Right ventricle myocardium superior (tissue), 1 donor: ENCODE data around the gene BACH2. TPM values are rescaled to one million over a fixed set of nuclear protein-coding genes. Genes with fewer than 3 reads are reported as not detected.
A peak's percentile ranks its signal among the peaks of the same experiment; 100 is the strongest.

Source experiments
- ATAC-seq: fragments of 200-7000 bp; cut with Tn5 transposase; one replicate; pipeline ENCODE4 v1.9.1; 2020; ENCODE audit warnings: mild to moderate bottlenecking; ENCODE audit not compliant: poor library complexity
- DNase-seq: peaks from one replicate; pipeline ENCODE4 v3.0.0-alpha.2; 2020
- intact Hi-C: fragments of 100-400 bp; cut with DNase I; formaldehyde crosslinking; loops from one replicate; pipeline ENCODE4 v1.11.2; 2022
- total RNA-seq: library from RNA; stranded (reverse); fragmentation: NEBNext Ultra II Directional; extraction: Animal tissue kit (Norgen Biotek cat#: 25700); gene quantifications from one replicate; pipeline ENCODE4 v1.2.1, GENCODE V29; 2021
- donor health status: DM: no; HTN: yes; CAD: no; lungs with severe emphysema.

The BACH2 gene
- total RNA-seq, 1 donor from 2014 or later: 1.9 TPM

DNA sequence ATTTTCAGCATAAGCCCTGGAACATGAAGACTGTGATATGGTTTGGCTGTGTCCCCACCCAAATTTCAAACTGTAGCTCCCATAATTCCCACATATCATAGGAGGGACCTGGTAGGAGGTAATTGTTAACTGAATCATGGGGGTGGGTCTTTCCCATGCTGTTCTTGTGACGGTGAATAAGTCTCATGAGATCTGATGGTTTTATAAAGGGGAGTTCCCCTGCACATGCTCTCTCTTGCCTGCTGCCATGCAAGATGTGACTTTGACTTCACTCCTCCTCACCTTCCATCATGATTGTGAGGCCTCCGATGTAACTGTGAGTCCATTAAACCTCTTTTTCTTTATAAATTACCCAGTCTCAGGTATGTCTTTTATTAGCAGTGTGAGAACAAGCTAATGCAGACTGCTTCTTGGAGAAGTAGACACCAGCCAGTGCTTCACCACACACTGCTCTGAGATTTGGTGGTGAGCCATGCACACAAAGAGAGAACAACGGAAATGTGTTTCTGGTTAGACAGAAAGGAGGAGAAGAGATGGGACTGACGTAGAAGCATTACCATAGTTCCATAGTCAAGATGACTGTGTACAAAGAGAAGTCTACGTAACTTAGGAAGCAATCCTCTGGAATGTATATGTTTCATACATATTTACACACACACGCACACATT, 97.8 kb downstream of the BACH2 start:
- no peak for DNase-seq
- intact Hi-C loops: no loop called here
- no peak for ATAC-seq

GRCh38 chr6:90197854-90198496, 98.7 kb downstream of the BACH2 start:
- ATAC-seq: peak; percentile 52
- DNase-seq: no peak
- intact Hi-C loops: no loop called here

DNA sequence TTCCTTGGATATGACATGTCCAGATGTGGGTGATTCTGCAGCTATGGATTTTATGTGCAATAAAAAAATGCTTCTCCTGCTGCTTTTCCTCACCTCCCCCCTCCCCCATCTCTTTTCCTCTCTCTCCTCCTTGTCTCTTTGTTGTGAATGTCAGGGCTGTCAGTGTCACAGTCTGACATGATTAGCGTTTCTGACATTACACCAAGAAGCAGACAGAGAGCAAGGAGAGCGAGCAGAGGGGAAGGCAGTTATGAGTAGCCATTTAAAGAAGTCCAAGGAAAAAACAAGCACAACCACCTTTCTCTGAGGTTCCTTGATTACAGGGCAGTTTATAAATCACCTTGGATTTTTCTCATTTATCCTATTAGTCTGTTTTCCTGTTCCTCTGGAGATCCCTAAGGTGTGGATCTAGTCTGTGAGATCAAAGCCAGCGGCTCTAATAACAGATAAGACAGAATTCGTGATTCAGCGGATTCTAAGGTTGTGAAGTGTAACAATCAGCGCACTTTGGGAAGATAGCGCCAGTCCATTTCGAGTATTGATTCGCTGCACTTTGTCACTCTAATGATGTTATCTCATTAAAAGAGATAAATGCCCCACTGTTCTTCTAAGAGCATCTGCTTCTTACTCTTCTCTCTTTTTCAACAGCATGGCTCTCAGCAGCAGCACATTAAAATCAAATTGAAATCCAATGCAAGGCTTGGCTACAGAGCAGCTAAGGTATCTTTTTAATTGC, 101.4 kb downstream of the BACH2 start:
- intact Hi-C loops: no loop called here
- ATAC-seq: peak; percentile 48

DNA sequence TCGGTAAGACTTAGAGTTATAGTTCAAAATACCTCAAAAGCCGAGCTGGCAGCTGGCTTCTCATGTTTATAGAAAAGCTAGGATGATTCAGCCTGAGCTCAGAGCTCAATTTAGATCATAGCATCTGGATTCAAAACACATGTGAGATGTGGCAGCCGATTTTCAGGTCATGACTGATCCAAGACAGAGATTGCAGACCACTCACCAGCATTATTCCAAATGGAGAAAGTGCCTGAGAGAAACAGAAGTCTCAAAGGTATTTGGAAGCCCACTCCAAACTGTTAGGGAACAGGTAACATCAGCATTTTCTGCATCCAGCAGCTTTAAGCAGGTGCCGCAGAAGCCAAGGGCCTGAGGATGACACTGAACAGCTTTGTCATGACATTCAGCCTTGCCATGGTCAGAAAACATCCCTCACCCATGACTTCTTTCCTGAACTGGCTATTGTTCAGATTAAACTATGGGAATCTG, 102.2 kb downstream of the BACH2 start:
- intact Hi-C loops: no loop called here
- ATAC-seq (no peak), DNase-seq (no peak)

More for the DNA sequence above, 101.4 kb downstream of the BACH2 start:
- no peak for DNase-seq

- ATAC-seq (no peak), DNase-seq (no peak)
- intact Hi-C loops: no loop called here
Observed at GRCh38 chr6:90193359-90193758, 103.3 kb downstream of the BACH2 start.

DNA sequence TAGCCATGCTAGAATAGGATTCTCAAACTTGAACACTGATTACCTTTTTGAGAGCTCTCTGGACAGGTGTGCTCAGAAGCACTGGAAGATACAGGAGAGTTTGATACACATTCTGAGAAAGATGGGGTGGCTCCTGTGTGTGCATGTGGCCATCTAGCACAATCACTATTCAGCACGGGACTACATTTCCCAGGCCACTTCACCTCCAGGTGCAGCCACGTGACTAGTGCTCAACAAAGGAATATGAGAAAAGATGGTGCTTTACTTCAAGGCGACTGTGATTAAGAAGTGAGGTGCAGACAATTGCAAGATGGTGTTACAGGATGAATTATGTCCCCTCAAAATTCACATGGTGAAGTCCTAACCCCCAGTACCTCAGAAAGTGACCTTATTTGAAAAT, 103.8 kb downstream of the BACH2 start:
- ATAC-seq (no peak), DNase-seq (no peak)
- intact Hi-C loops: no loop called here

DNA sequence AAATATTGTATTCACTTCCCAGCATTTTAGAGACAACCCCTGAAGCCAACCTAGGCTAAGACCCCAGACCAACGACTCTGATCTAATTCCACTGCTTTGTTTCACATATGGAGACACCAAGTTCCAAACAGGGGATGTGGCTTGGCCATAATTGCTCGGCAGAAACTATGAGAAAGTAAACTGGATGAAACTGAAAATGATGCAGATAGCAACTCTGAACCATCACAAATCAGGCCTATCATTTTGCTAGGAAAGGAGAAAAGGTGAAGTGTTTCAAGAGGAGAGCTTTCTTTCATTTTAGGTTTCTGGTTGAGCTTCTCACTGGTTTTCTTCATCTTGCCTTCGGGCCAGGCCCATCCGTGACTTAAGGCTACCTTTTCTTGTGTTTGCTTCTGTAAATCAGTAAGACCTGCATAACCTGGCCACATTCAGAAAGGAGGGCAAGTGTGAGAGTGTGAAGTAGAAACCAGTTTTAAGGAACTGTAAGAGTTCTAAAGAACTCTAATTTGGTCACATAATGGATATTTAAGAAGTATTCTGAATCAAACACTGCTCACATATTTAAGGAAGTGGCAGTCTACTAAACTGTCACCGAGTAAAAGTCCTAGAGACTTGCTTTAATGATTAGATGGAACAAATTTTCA, 105.8 kb downstream of the BACH2 start:
- DNase-seq (no peak), ATAC-seq (no peak)
- intact Hi-C loops: no loop called here

- intact Hi-C loops: no loop called here
- no peak for ATAC-seq
- no peak for DNase-seq
Observed at GRCh38 chr6:90190131-90190530, 106.5 kb downstream of the BACH2 start.

GRCh38 chr6:90187437-90188121, 109.1 kb downstream of the BACH2 start:
- ATAC-seq (peak; percentile 52), DNase-seq (no peak)
- intact Hi-C loops: no loop called here

DNA sequence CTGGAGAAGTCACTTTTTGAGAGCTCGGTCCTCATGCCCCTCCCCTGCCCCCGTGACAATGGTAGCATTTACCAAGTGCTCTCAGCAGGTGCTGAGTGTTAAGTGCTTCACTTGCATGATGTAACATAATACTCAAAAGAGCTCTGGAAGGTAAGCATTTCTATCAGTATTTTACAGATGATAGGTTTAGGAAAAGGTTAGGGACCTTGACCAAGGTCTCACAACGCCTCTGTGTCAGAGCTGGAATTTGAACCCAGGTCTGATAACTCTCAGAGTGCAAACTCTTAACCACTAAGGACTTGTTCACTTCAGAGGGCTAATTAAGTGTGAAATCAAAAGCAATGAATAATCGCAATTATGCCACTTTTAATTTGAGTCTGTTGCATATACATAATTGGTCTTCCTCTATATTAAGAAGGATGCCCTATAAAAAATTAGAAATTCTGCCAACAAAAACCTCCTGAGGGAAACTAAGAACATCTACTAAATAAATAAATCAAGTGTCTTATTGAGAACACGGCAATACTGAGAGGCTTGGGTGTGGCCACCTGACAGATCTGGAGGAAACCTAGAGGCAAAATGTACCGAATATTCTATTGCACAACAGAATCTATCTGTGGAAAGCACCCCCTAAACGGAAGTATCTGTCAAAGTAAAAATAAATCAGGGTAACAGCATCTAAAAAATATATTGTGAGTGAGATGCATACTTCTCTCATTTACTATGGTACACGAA, 109.8 kb downstream of the BACH2 start:
- ATAC-seq (no peak), DNase-seq (no peak)
- intact Hi-C loops: no loop called here

DNA sequence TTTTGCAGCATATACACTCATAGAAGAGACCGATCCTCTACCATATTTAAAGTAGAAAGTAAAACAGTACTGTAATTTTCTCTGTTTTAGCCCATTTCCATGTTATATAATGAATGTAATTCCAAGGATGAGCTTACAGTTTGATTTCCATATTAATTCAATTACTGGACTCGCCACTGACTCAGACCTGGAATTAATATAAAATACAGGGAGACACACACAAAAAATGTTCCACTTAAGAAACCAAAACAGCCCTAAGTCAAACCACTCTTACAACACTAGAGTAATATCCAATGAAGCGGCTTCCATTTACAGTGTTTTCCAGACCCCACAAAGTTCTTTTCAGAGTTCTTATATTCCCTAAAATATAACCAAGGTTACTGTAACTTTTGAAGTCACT, 110.6 kb downstream of the BACH2 start:
- intact Hi-C loops: no loop called here
- ATAC-seq (no peak), DNase-seq (no peak)

GRCh38 chr6:90184334-90185298, 112.0 kb downstream of the BACH2 start:
- intact Hi-C loops: no loop called here
- no peak for DNase-seq
- peak; percentile 58 for ATAC-seq

GRCh38 chr6:90183587-90184333, 112.9 kb downstream of the BACH2 start:
- DNase-seq: no peak
- ATAC-seq: peak; percentile 53
- intact Hi-C loops: no loop called here

DNA sequence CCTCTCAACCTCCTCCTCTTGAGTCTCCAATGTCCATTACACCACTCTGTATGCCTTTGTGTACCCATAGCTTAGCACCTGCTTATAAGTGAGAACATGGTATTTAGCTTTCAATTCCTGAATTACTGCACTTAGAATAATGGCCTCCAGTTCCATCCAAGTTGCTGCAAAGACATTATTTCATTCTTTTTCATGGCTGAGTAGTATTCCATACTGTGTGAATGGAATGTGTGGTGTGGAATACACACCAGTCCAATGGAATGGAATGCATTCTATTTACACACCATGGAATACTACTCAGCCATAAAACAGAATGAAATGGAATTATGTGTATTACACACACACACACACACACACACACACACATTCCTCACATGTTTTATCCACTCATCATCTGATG, 116.1 kb downstream of the BACH2 start:
- DNase-seq (no peak), ATAC-seq (no peak)
- intact Hi-C loops: no loop called here

GRCh38 chr6:90179190-90180169, 117.2 kb downstream of the BACH2 start:
- ATAC-seq (no peak), DNase-seq (no peak)
- intact Hi-C loops: no loop called here
